Non-pigmented ciliary epithelial cell (primary cell): ENCODE data around the gene ZNF184.

Experiments used
- DNase-seq: peaks from one replicate; pipeline ENCODE4 v3.0.0-alpha.2; 2010; ENCODE audit warnings: low read depth

The ZNF184 gene

GRCh38 chr6:27472617-27473400, at the start of gene ZNF184:
Gene ZNF184, minus strand, starts transcription at chr6:27473105. Its CDS starts 811 bp downstream, at chr6:27472294.
- peak; percentile 84 for DNase-seq

- DNase-seq = peak; percentile 72
These were observed 46.2 kb upstream of the ZNF184 start for GRCh38 chr6:27518881-27519795.

- no peak for DNase-seq
These were observed 45.3 kb upstream of the ZNF184 start for GRCh38 chr6:27517928-27518787.

GRCh38 chr6:27517238-27517637, 44.3 kb upstream of the ZNF184 start:
- DNase-seq = no peak

- no peak for DNase-seq
These were observed 42.1 kb upstream of the ZNF184 start for GRCh38 chr6:27514906-27515495.

- no peak for DNase-seq
These were observed 39.6 kb upstream of the ZNF184 start for GRCh38 chr6:27512525-27512924.

GRCh38 chr6:27507041-27507956, 34.4 kb upstream of the ZNF184 start:
- no peak for DNase-seq

- DNase-seq = no peak
These were observed 32.5 kb upstream of the ZNF184 start for GRCh38 chr6:27505209-27506027.

GRCh38 chr6:27503436-27504030, 30.6 kb upstream of the ZNF184 start:
- DNase-seq = no peak

GRCh38 chr6:27502508-27503435, 29.9 kb upstream of the ZNF184 start:
- no peak for DNase-seq

GRCh38 chr6:27501187-27501586, 28.3 kb upstream of the ZNF184 start:
- DNase-seq = no peak

GRCh38 chr6:27500177-27500576, 27.3 kb upstream of the ZNF184 start:
- DNase-seq = no peak

GRCh38 chr6:27495386-27496135, 22.7 kb upstream of the ZNF184 start:
- DNase-seq = no peak

- DNase-seq = no peak
These were observed 22.1 kb upstream of the ZNF184 start for GRCh38 chr6:27494987-27495385.

GRCh38 chr6:27494103-27494502, 21.2 kb upstream of the ZNF184 start:
- DNase-seq = no peak

- no peak for DNase-seq
These were observed 19.8 kb upstream of the ZNF184 start for GRCh38 chr6:27492631-27493190.
